HPDE6-E6E7 (cell line): ENCODE measurements around the gene MEN1.
A peak's percentile ranks its signal among the peaks of the same experiment; 100 is the strongest.

ENCODE experiments used
- DNase-seq: peaks from one replicate; pipeline ENCODE4 v3.0.0; 2011; ENCODE audit warnings: missing footprints; ENCODE audit errors: extremely low spot score

Gene MEN1

GRCh38 chr11:64784813-64785581, 25.4 kb downstream of the MEN1 start:
- no peak for DNase-seq

GRCh38 chr11:64778473-64779298, 31.7 kb downstream of the MEN1 start, which contains the start of gene SF1:
Gene SF1, minus strand, starts transcription at chr11:64778542. Its CDS starts 150 bp downstream, at chr11:64778392.
- peak; percentile 99 for DNase-seq

- DNase-seq = peak; percentile 44
Measured at GRCh38 chr11:64778223-64778472, 32.2 kb downstream of the MEN1 start.

GRCh38 chr11:64777449-64778222, 32.7 kb downstream of the MEN1 start:
- DNase-seq = peak; percentile 90

- DNase-seq = no peak
Measured at GRCh38 chr11:64776875-64777274, 33.5 kb downstream of the MEN1 start.

GRCh38 chr11:64776425-64776824, 33.9 kb downstream of the MEN1 start:
- no peak for DNase-seq

GRCh38 chr11:64774144-64774543, 36.2 kb downstream of the MEN1 start:
- DNase-seq = no peak

- no peak for DNase-seq
Measured at GRCh38 chr11:64772303-64773018, 37.9 kb downstream of the MEN1 start.

GRCh38 chr11:64771861-64772260, 38.5 kb downstream of the MEN1 start:
- DNase-seq = no peak

GRCh38 chr11:64770120-64770519, 40.2 kb downstream of the MEN1 start:
- DNase-seq = no peak

GRCh38 chr11:64769283-64769682, 41.1 kb downstream of the MEN1 start:
- DNase-seq = no peak

GRCh38 chr11:64768300-64768694, 42.1 kb downstream of the MEN1 start:
- DNase-seq = no peak

GRCh38 chr11:64767344-64768299, 42.7 kb downstream of the MEN1 start:
- DNase-seq = no peak

GRCh38 chr11:64766881-64767280, 43.5 kb downstream of the MEN1 start:
- DNase-seq = no peak

- no peak for DNase-seq
Measured at GRCh38 chr11:64765851-64766665, 44.3 kb downstream of the MEN1 start.

GRCh38 chr11:64765291-64765850, 45.0 kb downstream of the MEN1 start:
- no peak for DNase-seq

GRCh38 chr11:64764753-64765152, 45.6 kb downstream of the MEN1 start:
- DNase-seq = no peak

- DNase-seq = no peak
Measured at GRCh38 chr11:64764040-64764611, 46.2 kb downstream of the MEN1 start.

GRCh38 chr11:64763526-64764039, 46.8 kb downstream of the MEN1 start:
- no peak for DNase-seq
